Neural cell (in vitro differentiated cells): ENCODE measurements around the gene DLGAP4.

Source experiments
- CTCF ChIP-seq: fragments of 450-650 bp; IDR thresholded peaks from 2 replicates; pipeline ENCODE4 v1.5.1; 2014; ENCODE audit warnings: antibody characterized with exemption, mild to moderate bottlenecking, moderate library complexity; ENCODE audit not compliant: poor library complexity, severe bottlenecking
- EP300 ChIP-seq: fragments of 450-650 bp; conservative IDR thresholded peaks from 2 replicates; pipeline ENCODE4 v1.6.1; 2014; ENCODE audit warnings: antibody characterized with exemption, mild to moderate bottlenecking, moderate library complexity; ENCODE audit not compliant: poor library complexity, severe bottlenecking
- EZH2 ChIP-seq: fragments of 200-600, 300-800 bp; shearing (Covaris generic), sonication (generic); IDR thresholded peaks from 2 replicates; pipeline ENCODE4 v1.6.1; 2014; ENCODE audit warnings: antibody characterized with exemption, low read length, borderline replicate concordance, mild to moderate bottlenecking; ENCODE audit not compliant: insufficient read depth, poor library complexity, severe bottlenecking
- POLR2AphosphoS5 ChIP-seq: IDR thresholded peaks from 2 replicates; pipeline ENCODE4 v1.6.1; 2012
- RAD21 ChIP-seq: fragments of 450-650 bp; conservative IDR thresholded peaks from 2 replicates; pipeline ENCODE4 v1.6.1; 2014; ENCODE audit warnings: antibody characterized with exemption, mild to moderate bottlenecking, moderate library complexity
- REST ChIP-seq: IDR thresholded peaks from 2 replicates; pipeline ENCODE4 v1.6.1; 2012; ENCODE audit warnings: borderline replicate concordance
- SMC3 ChIP-seq: fragments of 450-650 bp; conservative IDR thresholded peaks from 2 replicates; pipeline ENCODE4 v1.6.1; 2014; ENCODE audit warnings: antibody characterized with exemption, mild to moderate bottlenecking, moderate library complexity; ENCODE audit not compliant: poor library complexity
- TAF1 ChIP-seq: IDR thresholded peaks from 2 replicates; pipeline ENCODE4 v1.6.1; 2012; ENCODE audit warnings: low read depth

DNA sequence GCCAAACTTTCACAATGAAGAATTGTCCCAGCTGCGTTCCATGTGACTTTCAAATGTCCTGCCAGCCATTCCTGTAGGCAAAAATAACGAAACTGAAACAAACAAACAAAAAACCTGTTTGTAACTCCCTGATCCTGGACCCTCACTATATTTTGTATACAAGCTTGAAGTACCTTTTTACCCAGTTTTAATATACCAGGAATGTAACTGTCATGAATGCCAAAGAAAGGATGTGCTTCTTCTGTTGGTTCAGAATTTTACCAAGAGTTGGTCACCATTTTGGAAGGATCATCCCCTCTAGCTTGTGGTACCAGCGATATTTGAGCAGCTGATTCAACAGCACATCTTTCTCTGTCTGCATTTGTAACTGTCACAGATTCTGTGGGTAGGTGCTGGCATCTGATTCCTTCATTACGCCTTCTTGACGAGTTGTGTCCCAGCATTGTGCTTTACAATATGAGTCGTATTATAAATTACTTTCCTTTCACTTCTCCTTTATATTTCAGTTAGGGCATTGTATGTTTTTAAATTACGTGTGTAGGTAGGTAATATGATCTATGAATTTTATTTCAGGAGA, 93.9 kb downstream of the DLGAP4 start:
- TF ChIP-seq CTCF (no peak), RAD21 (no peak), POLR2AphosphoS5 (no peak), TAF1 (no peak), EZH2 (no peak), SMC3 (no peak), REST (no peak), EP300 (no peak)
